NCI-H446 treated with DMSO at 0.1 percent for 48 hours (cell line): ENCODE measurements around the gene ARHGEF17.
"Not testable (repeated sequence)": the region's sequence is repeated elsewhere in the genome, so short reads cannot be mapped to it uniquely, and the experiment has no call there.

ENCODE experiments used
- DNase-seq: peaks from one replicate; lab custom pipeline; 2025; lab: John Stamatoyannopoulos, UW

Gene ARHGEF17

DNA sequence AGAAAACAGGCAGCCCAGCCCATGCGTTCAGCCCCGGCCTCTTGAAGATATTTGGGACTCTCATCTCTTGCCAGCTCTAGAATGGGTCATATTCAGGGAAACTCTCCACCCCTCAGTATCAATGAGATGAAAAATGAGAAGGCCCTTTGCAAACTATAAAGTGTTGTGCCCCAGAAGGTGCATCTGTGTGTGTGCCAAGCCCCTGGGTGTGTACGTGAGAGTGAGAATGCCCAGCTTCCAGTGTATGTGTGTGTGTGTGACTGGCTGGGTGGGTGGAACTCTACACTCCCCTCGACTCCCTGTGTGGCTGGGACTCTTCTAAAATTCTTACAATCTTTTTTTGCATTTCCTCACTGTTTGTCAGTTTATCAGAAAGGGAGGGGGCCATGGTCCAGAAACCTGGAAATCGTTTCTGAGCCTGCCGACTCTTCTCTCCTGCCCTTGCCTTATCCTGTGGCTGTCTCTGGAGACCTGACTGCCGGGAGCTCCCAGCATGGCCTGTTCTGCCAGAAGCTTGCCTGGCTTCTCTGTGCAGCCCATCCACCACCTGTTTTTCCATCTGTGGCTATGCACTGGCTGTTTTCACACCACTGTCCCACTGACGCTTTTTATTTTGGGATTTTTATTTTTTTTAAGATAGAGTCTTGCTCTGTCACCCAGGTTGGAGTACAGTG is 34.7 kb upstream of the ARHGEF17 start:
- DNase-seq = no peak

DNA sequence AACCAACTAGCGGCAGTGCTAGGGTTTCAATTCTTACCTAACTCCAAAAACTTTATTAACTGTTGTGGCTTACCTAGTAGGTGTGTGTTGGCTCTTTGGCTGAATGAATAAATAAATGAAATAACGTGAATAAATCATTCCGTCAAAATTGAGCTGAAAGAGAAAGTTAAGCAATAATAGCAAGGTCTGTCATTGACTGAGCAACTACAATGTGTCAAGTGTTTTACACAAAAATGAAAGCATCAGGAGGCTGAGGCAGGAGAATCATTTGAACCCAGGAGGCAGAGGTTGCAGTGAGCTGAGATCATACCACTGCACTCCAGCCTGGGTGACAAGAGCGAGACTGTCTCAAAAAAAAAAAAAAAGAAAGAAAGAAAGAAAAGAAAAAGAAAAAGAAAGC is 33.9 kb upstream of the ARHGEF17 start:
- DNase-seq = not testable (repeated sequence)

DNA sequence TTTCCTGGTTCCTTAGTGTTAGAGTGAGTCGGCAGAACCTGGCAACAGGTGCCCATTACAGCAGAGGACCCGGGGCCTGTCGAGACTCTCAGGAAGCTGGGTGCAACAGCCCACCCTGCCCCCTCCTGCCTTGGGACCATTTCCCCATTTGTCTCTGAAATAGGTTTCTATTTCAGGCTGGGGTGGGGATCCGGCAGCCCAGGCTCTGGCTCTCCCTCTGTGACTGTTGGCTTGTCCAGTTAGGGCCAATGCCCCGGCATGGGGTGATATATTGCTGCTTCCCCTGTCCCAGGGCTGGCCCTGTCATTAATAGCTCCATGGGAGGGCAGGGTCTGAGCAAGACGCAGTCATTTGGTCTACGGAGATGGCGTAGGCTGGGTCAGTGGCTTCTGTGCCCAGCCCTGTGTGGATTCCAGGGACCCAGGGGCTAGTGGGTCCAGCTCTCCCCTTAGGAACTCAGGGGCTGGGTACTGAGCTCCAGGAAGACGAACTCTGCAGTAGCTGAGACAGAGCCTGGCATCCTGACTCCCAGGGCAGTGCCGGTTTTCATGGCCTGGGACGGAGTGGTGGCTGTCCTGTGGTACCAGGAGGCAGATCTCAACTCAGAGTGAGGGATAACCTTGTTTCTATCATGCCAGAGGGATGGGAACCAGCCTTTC is 33.2 kb upstream of the ARHGEF17 start:
- no peak for DNase-seq

GRCh38 chr11:73275381-73275750 is 32.7 kb upstream of the ARHGEF17 start:
- DNase-seq = no peak

DNA sequence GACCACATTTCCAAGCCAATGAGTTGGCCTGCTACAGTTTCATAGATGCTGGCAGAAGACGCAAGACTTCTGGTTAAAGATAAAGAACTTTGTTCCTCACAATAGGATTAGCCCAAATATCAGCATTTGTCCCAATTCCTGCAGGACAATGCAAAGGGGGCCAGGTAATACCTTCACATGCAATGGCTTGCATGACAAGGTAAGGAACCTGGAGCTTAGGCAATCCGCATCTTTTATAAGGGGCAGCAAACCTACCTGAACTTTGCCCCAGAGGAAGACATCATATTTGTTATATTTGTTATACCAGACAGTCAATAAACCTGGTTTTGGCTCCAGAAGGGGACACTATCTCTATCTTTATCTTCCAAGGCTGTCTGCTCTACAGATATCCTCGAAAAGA is 30.6 kb upstream of the ARHGEF17 start:
- DNase-seq = no peak

- DNase-seq = no peak
These were observed 27.4 kb upstream of the ARHGEF17 start for GRCh38 chr11:73280626-73281025.

GRCh38 chr11:73281201-73281741 is 26.8 kb upstream of the ARHGEF17 start:
- DNase-seq = no peak

DNA sequence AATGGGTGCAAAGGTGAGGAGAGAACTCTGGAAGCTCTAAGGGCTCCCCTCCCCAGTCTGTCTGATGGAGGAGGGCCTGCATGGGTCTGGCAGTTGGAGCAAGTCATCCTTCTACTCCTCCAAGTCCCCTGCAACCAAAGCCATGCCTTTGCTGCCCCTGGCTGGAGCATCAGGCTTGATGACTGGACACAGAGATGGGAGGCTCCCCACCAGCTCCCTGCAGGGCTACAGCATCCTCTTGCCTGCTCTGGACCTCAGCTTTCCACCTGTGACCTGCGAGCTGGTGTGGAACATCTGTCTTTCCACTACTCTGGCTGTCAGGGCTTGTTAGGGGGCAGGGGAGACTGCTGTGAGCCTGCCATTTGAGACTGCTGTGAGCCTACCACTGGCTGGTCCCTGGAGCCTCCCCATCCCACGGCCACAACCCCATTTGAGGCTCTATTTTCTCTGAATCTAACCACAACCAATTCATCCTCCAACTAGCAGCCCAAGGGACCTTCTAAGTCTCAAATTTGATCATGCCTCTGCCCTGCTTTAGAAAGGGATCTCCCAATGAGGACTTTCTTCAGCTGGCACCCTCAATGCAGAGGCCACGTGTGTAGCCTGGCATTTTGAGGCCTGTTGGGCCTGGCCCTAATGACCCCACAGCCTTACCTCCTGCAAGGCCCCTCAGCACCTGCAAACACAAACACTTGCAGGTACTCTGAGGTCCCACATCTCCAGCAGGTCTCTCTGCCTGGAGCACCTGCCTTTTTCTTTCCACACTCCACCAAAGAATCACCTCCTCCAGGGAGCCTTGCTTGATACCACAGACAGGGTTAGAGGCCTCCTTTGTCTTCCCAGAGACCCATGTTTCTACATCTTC is 26.0 kb upstream of the ARHGEF17 start:
- no peak for DNase-seq

- no peak for DNase-seq
These were observed 24.6 kb upstream of the ARHGEF17 start for GRCh38 chr11:73283276-73284000.

DNA sequence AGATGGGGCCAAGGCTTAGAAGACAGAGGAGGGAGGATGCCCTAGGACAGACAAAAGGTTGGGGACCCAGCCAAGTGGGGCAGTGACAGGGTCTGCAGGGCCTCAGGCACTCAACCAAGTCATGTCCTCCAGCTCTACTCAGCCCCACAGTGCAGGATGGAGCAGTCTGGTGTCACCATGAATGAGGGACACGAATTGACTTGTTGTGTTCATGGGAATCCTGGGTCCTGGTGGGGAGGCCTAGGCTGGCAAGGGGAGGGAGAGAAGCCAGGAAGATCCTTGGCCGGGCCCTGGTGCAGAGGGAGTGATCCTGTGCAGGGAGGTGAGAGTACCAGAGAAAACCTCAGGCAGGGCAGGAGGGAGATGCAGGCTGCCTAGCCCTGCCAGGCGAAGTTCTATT is 24.0 kb upstream of the ARHGEF17 start:
- no peak for DNase-seq

GRCh38 chr11:73285721-73286120 is 22.4 kb upstream of the ARHGEF17 start:
- no peak for DNase-seq

DNA sequence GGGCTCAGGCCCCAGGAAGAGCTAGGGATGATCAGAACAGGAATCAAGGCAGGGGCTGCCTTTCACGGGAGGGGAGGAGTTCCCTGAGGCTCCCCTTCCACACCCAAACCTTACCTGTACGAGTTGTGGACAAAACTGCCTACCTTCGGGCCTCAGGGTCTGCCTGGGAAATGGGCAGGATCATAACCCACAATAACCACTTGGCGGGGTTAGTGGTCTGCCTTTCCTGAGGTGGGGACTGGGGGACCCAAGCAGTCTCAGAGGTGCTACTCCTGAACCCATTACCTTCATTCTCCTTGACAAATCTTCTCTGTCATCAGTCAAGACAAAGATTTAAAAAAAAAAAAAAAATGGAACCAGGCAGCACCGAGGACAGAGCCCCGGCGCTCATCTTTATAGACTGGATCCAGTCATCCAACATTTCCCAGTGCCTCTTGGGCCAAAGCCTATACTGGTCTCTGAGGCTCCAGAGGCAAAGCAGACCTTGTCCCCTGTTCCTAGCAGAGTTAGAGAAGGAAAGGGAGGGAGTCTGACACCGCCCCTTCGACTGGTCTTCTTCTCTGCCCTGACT is 21.8 kb upstream of the ARHGEF17 start:
- DNase-seq = no peak

GRCh38 chr11:73287400-73288101 is 20.5 kb upstream of the ARHGEF17 start:
- no peak for DNase-seq

- DNase-seq = no peak
These were observed 19.7 kb upstream of the ARHGEF17 start for GRCh38 chr11:73288192-73288872.

DNA sequence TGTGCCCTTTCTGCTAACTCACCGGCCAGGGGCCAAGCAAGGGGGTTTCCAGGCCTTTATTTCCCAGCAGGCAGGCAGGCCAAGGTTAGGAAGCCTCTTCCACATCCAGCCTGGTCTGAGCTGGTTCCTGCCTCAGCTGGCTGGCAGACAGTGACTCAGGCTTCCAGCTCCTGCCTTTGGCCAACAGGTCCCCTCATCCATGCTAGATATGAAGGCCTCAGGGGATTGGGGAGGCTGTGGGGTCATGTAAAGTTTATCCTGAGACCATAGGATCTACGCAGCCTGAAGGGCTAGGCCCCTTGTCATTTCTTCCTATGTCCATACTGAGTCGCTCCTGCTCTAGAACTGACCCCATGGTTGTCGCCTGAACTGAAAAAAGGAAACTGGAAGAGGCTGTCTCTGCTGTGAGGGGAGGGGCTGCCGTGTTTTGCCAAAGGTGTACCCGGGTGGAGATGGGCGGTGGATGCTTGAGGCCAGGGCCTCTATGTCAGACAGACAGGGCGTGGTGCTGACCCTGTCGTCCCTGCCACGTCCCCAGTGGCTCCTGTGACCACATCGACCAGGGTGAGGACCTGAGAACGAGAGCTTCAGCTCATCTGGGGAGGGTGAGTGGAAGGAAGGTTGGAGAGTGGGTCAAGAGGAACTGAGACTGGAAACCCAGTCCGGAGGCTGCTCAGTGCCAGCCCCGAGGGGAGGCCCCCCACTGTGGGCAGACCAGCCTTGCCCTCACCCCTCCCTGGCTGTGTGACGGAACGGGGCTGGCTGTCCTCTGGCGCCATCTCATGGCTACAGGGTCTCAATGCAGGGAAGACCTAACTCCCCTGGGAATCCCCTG is 19.0 kb upstream of the ARHGEF17 start:
- DNase-seq = no peak

- no peak for DNase-seq
These were observed 17.5 kb upstream of the ARHGEF17 start for GRCh38 chr11:73290536-73290935.

DNA sequence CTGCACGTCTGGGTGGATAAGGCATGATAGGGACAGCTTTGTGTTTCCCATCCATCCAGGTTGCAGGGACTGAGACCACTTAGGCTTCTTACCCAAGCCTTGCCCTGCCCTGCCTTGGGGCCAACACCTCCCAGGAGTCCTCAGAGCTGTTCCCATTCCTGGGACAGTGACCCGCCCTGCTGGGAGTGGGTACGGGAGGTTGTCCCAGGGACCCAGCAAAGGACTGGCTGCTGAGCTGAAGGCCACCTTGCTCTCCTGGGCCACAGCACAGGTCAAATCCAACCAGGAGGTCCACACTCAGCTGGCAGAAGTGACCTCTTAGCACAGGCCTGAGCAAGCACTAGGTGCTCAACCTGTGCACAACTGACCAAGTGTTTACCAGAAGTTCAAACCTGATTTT is 16.9 kb upstream of the ARHGEF17 start:
- DNase-seq = no peak

DNA sequence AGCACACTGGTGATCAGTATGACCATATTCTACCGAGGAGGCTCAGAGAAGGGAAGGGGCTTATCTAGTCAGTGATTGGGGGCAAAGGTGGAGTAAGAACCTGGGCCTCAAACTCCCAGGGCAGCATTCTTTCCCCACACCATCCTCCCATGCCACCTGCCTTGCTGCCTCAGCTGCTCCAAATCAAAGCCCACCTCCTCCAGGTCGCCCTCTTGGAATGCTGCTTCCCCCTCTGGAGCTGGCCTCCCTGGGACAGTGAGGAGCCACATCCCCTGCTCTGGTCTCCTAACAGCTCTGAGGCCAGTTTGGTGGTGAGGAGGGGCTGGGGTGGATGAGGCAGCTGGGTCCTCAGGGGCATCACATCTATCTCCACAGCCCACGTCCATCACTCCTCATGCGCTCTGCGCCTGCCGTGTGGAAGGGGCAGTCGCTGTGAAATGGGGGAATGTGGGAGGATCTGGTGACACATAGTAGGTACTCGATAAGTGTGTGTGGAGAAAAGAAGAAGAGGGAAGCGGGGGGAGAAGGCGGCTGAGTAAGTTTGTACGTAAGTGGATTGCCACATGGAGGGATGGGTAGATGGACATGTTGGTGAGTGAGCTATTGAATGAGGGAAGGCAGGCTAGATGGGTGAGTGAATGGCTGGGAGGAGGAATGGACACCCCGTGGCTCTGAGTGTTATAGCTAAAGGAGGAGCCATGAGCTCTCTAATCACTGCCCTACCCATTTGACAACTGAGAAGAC is 16.1 kb upstream of the ARHGEF17 start:
- DNase-seq = no peak

- DNase-seq = no peak
These were observed 15.6 kb upstream of the ARHGEF17 start for GRCh38 chr11:73292525-73292894.
